ENCODE data around the gene RHCG. TPM values are rescaled to one million over a fixed set of nuclear protein-coding genes. Genes with fewer than 3 reads are reported as not detected.
A peak's percentile ranks its signal among the peaks of the same experiment; 100 is the strongest.

RHCG gene
- total RNA-seq, 1 donor from 2014 or later: 247 TPM

- no peak for FAIRE-seq
- no peak for TF ChIP-seq CTCF (IDR thresholded peaks at IDR 0.05; ENCODE audit: insufficient read depth, low read length, severe bottlenecking)
- no peak for DNase-seq (ENCODE audit: low read depth)
- Histone ChIP-seq H3K4me3 (ENCODE audit: low read depth, low read length) (no peak overlapping the region), H3K27me3 (ENCODE audit: control insufficient read depth, insufficient read depth, low read length) (peaks cover 2% of the 10 kb centered on the region), H3K36me3 (ENCODE audit: control insufficient read depth, insufficient read depth, low read length) (no peaks in the 10 kb centered on the region)
These were observed 50.0 kb downstream of the RHCG start for GRCh38 chr15:89446255-89446891.

- Histone ChIP-seq H3K4me3 (ENCODE audit: low read depth, low read length) (no peak overlapping the region), H3K36me3 (ENCODE audit: control insufficient read depth, insufficient read depth, low read length) (no peaks in the 10 kb centered on the region), H3K27me3 (ENCODE audit: control insufficient read depth, insufficient read depth, low read length) (peaks cover 2% of the 10 kb centered on the region)
- DNase-seq (ENCODE audit: low read depth) (no peak), FAIRE-seq (no peak)
- TF ChIP-seq CTCF (IDR thresholded peaks at IDR 0.05; ENCODE audit: insufficient read depth, low read length, severe bottlenecking): no peak
These were observed 50.9 kb downstream of the RHCG start for GRCh38 chr15:89445518-89445917.

GRCh38 chr15:89444241-89445225 is 51.9 kb downstream of the RHCG start:
- Histone ChIP-seq H3K4me3 (ENCODE audit: low read depth, low read length) (no peak overlapping the region), H3K27me3 (ENCODE audit: control insufficient read depth, insufficient read depth, low read length) (no peaks in the 10 kb centered on the region), H3K36me3 (ENCODE audit: control insufficient read depth, insufficient read depth, low read length) (no peaks in the 10 kb centered on the region)
- no peak for FAIRE-seq
- TF ChIP-seq CTCF (IDR thresholded peaks at IDR 0.05; ENCODE audit: insufficient read depth, low read length, severe bottlenecking): no peak
- no peak for DNase-seq (ENCODE audit: low read depth)

GRCh38 chr15:89443581-89443980 is 52.8 kb downstream of the RHCG start:
- FAIRE-seq: no peak
- H3K4me3 ChIP-seq (ENCODE audit: low read depth, low read length): no peak overlapping the region
- TF ChIP-seq CTCF (IDR thresholded peaks at IDR 0.05; ENCODE audit: insufficient read depth, low read length, severe bottlenecking): no peak
- no peak for DNase-seq (ENCODE audit: low read depth)
- no peaks in the 10 kb centered on the region for H3K27me3 ChIP-seq (ENCODE audit: control insufficient read depth, insufficient read depth, low read length)
- H3K36me3 ChIP-seq (ENCODE audit: control insufficient read depth, insufficient read depth, low read length): no peaks in the 10 kb centered on the region

GRCh38 chr15:89442671-89443307 is 53.6 kb downstream of the RHCG start:
- DNase-seq (ENCODE audit: low read depth) (peak; percentile 33), FAIRE-seq (no peak)
- no peaks in the 10 kb centered on the region for H3K27me3 ChIP-seq (ENCODE audit: control insufficient read depth, insufficient read depth, low read length)
- peak; percentile 85 for TF ChIP-seq CTCF (IDR thresholded peaks at IDR 0.05; ENCODE audit: insufficient read depth, low read length, severe bottlenecking)
- H3K36me3 ChIP-seq (ENCODE audit: control insufficient read depth, insufficient read depth, low read length): no peaks in the 10 kb centered on the region
- H3K4me3 ChIP-seq (ENCODE audit: low read depth, low read length): no peak overlapping the region

Data from bronchial epithelial cell (primary cell).